Left renal cortex interstitium (tissue), 4 donors: ENCODE measurements around the gene FGB. TPM values are rescaled to one million over a fixed set of nuclear protein-coding genes. Genes with fewer than 3 reads are reported as not detected.

Experiments used
- DNase-seq, 4 donors: peaks; one replicate each; pipeline ENCODE4 v3.0.0-alpha.2; 2013; ENCODE audit warnings: low read depth in 4 of 4, low spot score in 2 of 4, missing footprints in 1 of 4
- polyA plus RNA-seq, 4 donors: library from polyadenylated mRNA; unstranded; fragments of 120-200 nt; gene quantifications; one replicate each; pipeline ENCODE4 v1.2.1, GENCODE V29; 2013; ENCODE audit not compliant: insufficient read length in 4 of 4

FGB gene
- polyA plus RNA-seq, 4 donors = 5.9 to 204 (median 63.8) TPM

GRCh38 chr4:154564311-154564710 lies 1.5 kb downstream of the FGB start:
- DNase-seq = no peak

- DNase-seq = no peak
These were observed 2.9 kb downstream of the FGB start for GRCh38 chr4:154565704-154566103.

- no peak for DNase-seq
These were observed 3.9 kb downstream of the FGB start for GRCh38 chr4:154566639-154567204.

GRCh38 chr4:154569028-154569427 lies 6.2 kb downstream of the FGB start:
- no peak for DNase-seq

GRCh38 chr4:154569584-154569983 lies 6.8 kb downstream of the FGB start:
- DNase-seq = no peak

- no peak for DNase-seq
These were observed 10.5 kb downstream of the FGB start for GRCh38 chr4:154573190-154573870.

- DNase-seq = no peak
These were observed 11.5 kb downstream of the FGB start for GRCh38 chr4:154574311-154574710.

GRCh38 chr4:154577324-154577723 lies 14.5 kb downstream of the FGB start:
- no peak for DNase-seq

GRCh38 chr4:154578919-154579318 lies 16.1 kb downstream of the FGB start:
- DNase-seq = no peak

- DNase-seq = no peak
These were observed 17.1 kb downstream of the FGB start for GRCh38 chr4:154579927-154580326.

- no peak for DNase-seq
These were observed 19.9 kb downstream of the FGB start for GRCh38 chr4:154582723-154583122.

- no peak for DNase-seq
These were observed 20.4 kb downstream of the FGB start for GRCh38 chr4:154583230-154583629.

GRCh38 chr4:154583677-154584076 lies 20.9 kb downstream of the FGB start:
- no peak for DNase-seq

- DNase-seq = no peak
These were observed 21.4 kb downstream of the FGB start for GRCh38 chr4:154584259-154584658.

- DNase-seq = no peak
These were observed 22.7 kb downstream of the FGB start for GRCh38 chr4:154585369-154586018.

- DNase-seq = no peak
These were observed 23.7 kb downstream of the FGB start for GRCh38 chr4:154586296-154587033.

- DNase-seq = no peak
These were observed 25.4 kb downstream of the FGB start for GRCh38 chr4:154588198-154588597.

GRCh38 chr4:154589296-154590197 lies 26.7 kb downstream of the FGB start:
- no peak for DNase-seq

- no peak for DNase-seq
These were observed 27.7 kb downstream of the FGB start, which contains the start of gene FGA for GRCh38 chr4:154590329-154591006. FGA (minus strand) TSS chr4:154590742; CDS start chr4:154590687, 55 bp downstream.

GRCh38 chr4:154591890-154592289 lies 29.1 kb downstream of the FGB start:
- DNase-seq = no peak
